HG02763 (cell line): ENCODE measurements around the gene MAPRE3.

Source experiments
- ATAC-seq: cut with Tn5 transposase; IDR thresholded peaks from one replicate; pipeline ENCODE4 v1.9.1; 2021; ENCODE audit warnings: mild to moderate bottlenecking, moderate library complexity; ENCODE audit not compliant: unreplicated experiment

Gene MAPRE3

GRCh38 chr2:26948800-26949199 is 21.6 kb upstream of the MAPRE3 start:
- no peak for ATAC-seq

GRCh38 chr2:26950246-26950645 is 20.2 kb upstream of the MAPRE3 start:
- ATAC-seq, result no peak

- no peak for ATAC-seq
Observed at GRCh38 chr2:26951236-26951635, 19.2 kb upstream of the MAPRE3 start.

GRCh38 chr2:26952374-26952773 is 18.1 kb upstream of the MAPRE3 start:
- ATAC-seq, result no peak

GRCh38 chr2:26954135-26954534 is 16.3 kb upstream of the MAPRE3 start:
- ATAC-seq, result no peak

- ATAC-seq, result no peak
Observed at GRCh38 chr2:26957041-26957440, 13.4 kb upstream of the MAPRE3 start.

GRCh38 chr2:26957534-26957933 is 12.9 kb upstream of the MAPRE3 start:
- no peak for ATAC-seq

- ATAC-seq, result no peak
Observed at GRCh38 chr2:26959331-26959730, 11.1 kb upstream of the MAPRE3 start.

- ATAC-seq, result no peak
Observed at GRCh38 chr2:26964446-26965130, 5.8 kb upstream of the MAPRE3 start.

- ATAC-seq, result no peak
Observed at GRCh38 chr2:26968001-26968400, 2.4 kb upstream of the MAPRE3 start.

GRCh38 chr2:26969077-26969844 is 1.2 kb upstream of the MAPRE3 start:
- ATAC-seq, result no peak

GRCh38 chr2:26970928-26971627 is 641 bp downstream of the MAPRE3 start:
- ATAC-seq, result no peak

GRCh38 chr2:26971911-26972786 is 1.7 kb downstream of the MAPRE3 start:
- ATAC-seq, result no peak

- no peak for ATAC-seq
Observed at GRCh38 chr2:26974352-26974751, 3.9 kb downstream of the MAPRE3 start.

- ATAC-seq, result no peak
Observed at GRCh38 chr2:26975102-26975501, 4.7 kb downstream of the MAPRE3 start.

- no peak for ATAC-seq
Observed at GRCh38 chr2:26975656-26976055, 5.2 kb downstream of the MAPRE3 start.

GRCh38 chr2:26976237-26976636 is 5.8 kb downstream of the MAPRE3 start:
- ATAC-seq, result no peak

- ATAC-seq, result no peak
Observed at GRCh38 chr2:26977012-26977411, 6.6 kb downstream of the MAPRE3 start.

- no peak for ATAC-seq
Observed at GRCh38 chr2:26978061-26978596, 7.7 kb downstream of the MAPRE3 start.

- ATAC-seq, result no peak
Observed at GRCh38 chr2:26979741-26980140, 9.3 kb downstream of the MAPRE3 start.

- no peak for ATAC-seq
Observed at GRCh38 chr2:26980971-26981370, 10.5 kb downstream of the MAPRE3 start.
